ENCODE results near the gene OSER1. TPM values are rescaled to one million over a fixed set of nuclear protein-coding genes. Genes with fewer than 3 reads are reported as not detected.

The OSER1 gene
- total and polyA plus RNA-seq, 9 of the 15 experiments (the other 6 are each of a cell fraction or from before 2014, with no cell fraction given) = 15.5 to 57.3 (median 19.9) TPM

DNA sequence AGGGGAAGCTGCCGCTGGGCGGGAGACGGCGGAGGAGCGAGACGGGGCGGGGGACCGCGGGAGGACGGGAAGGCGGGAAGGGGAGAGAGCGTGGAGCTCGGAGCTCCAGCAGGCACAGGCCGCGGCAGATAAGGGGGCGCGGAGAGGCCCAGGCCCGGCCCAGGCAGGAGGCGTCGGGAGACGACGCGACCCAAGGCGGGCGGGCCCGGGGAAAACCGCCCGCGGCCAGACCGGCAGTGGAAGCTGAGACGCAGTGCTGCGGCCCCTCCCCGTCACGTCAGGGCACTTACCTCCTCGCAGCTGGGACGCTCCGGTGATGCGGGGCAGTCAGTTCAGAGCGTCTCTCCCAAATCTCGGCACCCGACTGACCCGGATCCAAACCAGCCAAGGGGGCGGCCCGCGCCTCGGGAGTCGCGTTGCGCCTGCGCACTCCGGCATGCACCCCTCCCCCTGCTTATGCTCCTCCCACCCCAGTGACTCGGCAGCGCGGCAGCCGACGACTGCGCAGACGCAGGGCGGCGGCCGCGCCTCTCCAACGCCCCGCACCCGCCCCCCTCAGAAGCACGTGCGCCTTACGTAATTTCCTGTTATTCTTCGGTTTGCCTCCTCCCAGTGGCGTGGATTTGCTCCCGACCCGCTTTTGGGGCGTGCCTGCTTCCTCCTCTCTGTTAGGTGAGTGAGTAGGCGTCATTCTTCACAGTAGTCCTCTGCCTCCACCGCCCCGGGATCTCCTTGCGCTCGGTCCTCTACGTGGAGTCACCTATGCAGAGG lies at the start of gene OSER1 (continued):
- TF ChIP-seq SIN3B (IDR thresholded peaks at IDR 0.05; ENCODE audit: low read depth) (no peak), ELF2 (CRISPR knock-in tag; IDR thresholded peaks at IDR 0.05) (no peak), ZNF77 (CRISPR knock-in tag; IDR thresholded peaks at IDR 0.05) (no peak), U2AF1 (optimal IDR thresholded peaks at IDR 0.05; ENCODE audit: low read depth, low read length) (peak; percentile 37), MCM3 (IDR thresholded peaks at IDR 0.05) (no peak), GABPA (tag; conservative IDR thresholded peaks at IDR 0.05; ENCODE audit: low read depth) (peak; percentile 95), MAFG (tag; conservative IDR thresholded peaks at IDR 0.05) (peak; percentile 37; the same call in 1 of the 2 replicates)
- TF ChIP-seq, protein P1, sequence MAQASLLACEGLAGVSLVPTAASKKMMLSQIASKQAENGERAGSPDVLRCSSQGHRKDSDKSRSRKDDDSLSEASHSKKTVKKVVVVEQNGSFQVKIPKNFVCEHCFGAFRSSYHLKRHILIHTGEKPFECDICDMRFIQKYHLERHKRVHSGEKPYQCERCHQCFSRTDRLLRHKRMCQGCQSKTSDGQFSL (CRISPR knock-in tag; IDR thresholded peaks at IDR 0.05) = no peak
- TF ChIP-seq, protein P1 (tag; IDR thresholded peaks at IDR 0.05) = no peak
- TF ChIP-seq, protein P2, sequence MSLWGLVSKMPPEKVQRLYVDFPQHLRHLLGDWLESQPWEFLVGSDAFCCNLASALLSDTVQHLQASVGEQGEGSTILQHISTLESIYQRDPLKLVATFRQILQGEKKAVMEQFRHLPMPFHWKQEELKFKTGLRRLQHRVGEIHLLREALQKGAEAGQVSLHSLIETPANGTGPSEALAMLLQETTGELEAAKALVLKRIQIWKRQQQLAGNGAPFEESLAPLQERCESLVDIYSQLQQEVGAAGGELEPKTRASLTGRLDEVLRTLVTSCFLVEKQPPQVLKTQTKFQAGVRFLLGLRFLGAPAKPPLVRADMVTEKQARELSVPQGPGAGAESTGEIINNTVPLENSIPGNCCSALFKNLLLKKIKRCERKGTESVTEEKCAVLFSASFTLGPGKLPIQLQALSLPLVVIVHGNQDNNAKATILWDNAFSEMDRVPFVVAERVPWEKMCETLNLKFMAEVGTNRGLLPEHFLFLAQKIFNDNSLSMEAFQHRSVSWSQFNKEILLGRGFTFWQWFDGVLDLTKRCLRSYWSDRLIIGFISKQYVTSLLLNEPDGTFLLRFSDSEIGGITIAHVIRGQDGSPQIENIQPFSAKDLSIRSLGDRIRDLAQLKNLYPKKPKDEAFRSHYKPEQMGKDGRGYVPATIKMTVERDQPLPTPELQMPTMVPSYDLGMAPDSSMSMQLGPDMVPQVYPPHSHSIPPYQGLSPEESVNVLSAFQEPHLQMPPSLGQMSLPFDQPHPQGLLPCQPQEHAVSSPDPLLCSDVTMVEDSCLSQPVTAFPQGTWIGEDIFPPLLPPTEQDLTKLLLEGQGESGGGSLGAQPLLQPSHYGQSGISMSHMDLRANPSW (CRISPR knock-in tag; IDR thresholded peaks at IDR 0.05) = no peak
- TF ChIP-seq, protein P3, sequence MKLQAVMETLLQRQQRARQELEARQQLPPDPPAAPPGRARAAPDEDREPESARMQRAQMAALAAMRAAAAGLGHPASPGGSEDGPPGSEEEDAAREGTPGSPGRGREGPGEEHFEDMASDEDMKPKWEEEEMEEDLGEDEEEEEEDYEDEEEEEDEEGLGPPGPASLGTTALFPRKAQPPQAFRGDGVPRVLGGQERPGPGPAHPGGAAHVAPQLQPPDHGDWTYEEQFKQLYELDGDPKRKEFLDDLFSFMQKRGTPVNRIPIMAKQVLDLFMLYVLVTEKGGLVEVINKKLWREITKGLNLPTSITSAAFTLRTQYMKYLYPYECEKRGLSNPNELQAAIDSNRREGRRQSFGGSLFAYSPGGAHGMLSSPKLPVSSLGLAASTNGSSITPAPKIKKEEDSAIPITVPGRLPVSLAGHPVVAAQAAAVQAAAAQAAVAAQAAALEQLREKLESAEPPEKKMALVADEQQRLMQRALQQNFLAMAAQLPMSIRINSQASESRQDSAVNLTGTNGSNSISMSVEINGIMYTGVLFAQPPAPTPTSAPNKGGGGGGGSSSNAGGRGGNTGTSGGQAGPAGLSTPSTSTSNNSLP (IDR thresholded peaks at IDR 0.05; ENCODE audit: borderline replicate concordance, low read depth, low read length) = no peak
- TF ChIP-seq, protein P4, sequence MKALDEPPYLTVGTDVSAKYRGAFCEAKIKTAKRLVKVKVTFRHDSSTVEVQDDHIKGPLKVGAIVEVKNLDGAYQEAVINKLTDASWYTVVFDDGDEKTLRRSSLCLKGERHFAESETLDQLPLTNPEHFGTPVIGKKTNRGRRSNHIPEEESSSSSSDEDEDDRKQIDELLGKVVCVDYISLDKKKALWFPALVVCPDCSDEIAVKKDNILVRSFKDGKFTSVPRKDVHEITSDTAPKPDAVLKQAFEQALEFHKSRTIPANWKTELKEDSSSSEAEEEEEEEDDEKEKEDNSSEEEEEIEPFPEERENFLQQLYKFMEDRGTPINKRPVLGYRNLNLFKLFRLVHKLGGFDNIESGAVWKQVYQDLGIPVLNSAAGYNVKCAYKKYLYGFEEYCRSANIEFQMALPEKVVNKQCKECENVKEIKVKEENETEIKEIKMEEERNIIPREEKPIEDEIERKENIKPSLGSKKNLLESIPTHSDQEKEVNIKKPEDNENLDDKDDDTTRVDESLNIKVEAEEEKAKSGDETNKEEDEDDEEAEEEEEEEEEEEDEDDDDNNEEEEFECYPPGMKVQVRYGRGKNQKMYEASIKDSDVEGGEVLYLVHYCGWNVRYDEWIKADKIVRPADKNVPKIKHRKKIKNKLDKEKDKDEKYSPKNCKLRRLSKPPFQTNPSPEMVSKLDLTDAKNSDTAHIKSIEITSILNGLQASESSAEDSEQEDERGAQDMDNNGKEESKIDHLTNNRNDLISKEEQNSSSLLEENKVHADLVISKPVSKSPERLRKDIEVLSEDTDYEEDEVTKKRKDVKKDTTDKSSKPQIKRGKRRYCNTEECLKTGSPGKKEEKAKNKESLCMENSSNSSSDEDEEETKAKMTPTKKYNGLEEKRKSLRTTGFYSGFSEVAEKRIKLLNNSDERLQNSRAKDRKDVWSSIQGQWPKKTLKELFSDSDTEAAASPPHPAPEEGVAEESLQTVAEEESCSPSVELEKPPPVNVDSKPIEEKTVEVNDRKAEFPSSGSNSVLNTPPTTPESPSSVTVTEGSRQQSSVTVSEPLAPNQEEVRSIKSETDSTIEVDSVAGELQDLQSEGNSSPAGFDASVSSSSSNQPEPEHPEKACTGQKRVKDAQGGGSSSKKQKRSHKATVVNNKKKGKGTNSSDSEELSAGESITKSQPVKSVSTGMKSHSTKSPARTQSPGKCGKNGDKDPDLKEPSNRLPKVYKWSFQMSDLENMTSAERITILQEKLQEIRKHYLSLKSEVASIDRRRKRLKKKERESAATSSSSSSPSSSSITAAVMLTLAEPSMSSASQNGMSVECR (CRISPR knock-in tag; IDR thresholded peaks at IDR 0.05) = no peak; the same call in 1 of the 2 replicates
